ENCODE results near the gene CHRM5.

DNA sequence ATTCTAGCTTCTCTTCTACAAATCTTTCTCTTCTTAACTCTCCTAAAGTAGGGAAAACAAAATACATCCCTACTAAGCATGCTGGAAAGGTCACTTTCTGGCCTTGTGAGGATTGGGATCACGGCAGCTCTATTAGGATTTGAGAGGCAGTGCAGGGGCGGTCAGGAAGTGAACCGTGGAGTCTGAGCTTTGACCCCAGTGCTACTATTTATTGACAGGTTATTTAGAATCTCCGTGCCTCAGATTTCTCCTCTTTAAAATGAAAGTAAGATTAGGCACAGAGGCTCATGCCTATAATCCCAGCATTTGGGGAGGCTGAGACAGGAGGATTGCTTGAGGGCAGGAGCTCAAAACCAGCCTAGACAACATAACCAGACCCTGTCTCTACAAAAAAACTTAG lies 42.0 kb upstream of the CHRM5 start:
- TF ChIP-seq CTCF (conservative IDR thresholded peaks at IDR 0.05; ENCODE audit: low read length) = no peak
- TF ChIP-seq EZH2phosphoT487 (IDR thresholded peaks at IDR 0.05; ENCODE audit: borderline replicate concordance) = no peak
